Measurements from ENCODE around the gene FHAD1.

DNA sequence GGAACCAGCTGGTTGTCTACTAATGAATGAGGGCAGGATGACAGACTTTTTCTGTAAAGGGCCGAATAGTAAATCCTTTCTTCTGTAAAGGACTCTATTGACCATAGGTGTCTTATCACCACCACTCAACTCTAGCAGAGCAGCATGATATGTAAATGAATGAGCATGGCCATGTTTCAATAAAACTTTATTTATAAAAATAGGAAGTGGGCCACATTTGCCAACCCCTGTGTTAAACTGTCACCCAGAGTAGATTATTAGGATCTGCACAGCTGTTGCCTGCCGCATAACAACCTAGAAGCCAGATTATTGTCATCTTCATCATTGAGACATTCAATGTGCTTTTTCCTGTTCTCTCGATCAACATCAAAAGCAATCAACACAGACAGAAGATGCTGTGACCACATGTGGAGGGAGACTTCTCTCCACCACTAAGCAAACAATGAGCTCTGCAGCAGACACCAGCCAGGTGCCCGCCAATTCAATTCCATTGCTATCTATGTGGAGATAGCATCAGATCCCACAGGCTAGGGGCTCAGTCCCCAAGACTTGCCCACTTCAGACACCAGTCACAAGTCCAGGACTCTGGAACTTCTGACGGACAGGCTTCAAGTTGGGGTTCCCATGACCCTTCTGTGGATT is 155.9 kb downstream of the FHAD1 start:
- TF ChIP-seq TCF12 (IDR thresholded peaks at IDR 0.05; ENCODE audit: low read depth) (no peak), TAF1 (IDR thresholded peaks at IDR 0.05; ENCODE audit: low read depth) (no peak), EP300 (IDR thresholded peaks at IDR 0.05; ENCODE audit: borderline replicate concordance) (no peak), EGR1 (IDR thresholded peaks at IDR 0.05) (no peak), YY1 (IDR thresholded peaks at IDR 0.05; ENCODE audit: low read depth) (no peak)
- TF ChIP-seq, protein P1, sequence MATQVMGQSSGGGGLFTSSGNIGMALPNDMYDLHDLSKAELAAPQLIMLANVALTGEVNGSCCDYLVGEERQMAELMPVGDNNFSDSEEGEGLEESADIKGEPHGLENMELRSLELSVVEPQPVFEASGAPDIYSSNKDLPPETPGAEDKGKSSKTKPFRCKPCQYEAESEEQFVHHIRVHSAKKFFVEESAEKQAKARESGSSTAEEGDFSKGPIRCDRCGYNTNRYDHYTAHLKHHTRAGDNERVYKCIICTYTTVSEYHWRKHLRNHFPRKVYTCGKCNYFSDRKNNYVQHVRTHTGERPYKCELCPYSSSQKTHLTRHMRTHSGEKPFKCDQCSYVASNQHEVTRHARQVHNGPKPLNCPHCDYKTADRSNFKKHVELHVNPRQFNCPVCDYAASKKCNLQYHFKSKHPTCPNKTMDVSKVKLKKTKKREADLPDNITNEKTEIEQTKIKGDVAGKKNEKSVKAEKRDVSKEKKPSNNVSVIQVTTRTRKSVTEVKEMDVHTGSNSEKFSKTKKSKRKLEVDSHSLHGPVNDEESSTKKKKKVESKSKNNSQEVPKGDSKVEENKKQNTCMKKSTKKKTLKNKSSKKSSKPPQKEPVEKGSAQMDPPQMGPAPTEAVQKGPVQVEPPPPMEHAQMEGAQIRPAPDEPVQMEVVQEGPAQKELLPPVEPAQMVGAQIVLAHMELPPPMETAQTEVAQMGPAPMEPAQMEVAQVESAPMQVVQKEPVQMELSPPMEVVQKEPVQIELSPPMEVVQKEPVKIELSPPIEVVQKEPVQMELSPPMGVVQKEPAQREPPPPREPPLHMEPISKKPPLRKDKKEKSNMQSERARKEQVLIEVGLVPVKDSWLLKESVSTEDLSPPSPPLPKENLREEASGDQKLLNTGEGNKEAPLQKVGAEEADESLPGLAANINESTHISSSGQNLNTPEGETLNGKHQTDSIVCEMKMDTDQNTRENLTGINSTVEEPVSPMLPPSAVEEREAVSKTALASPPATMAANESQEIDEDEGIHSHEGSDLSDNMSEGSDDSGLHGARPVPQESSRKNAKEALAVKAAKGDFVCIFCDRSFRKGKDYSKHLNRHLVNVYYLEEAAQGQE (IDR thresholded peaks at IDR 0.05; ENCODE audit: low read depth), result no peak
- TF ChIP-seq, protein P2, sequence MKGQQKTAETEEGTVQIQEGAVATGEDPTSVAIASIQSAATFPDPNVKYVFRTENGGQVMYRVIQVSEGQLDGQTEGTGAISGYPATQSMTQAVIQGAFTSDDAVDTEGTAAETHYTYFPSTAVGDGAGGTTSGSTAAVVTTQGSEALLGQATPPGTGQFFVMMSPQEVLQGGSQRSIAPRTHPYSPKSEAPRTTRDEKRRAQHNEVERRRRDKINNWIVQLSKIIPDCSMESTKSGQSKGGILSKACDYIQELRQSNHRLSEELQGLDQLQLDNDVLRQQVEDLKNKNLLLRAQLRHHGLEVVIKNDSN (IDR thresholded peaks at IDR 0.05), result no peak
